OCI-LY7 (cell line): Measurements from ENCODE around the gene MLPH. TPM values are rescaled to one million over a fixed set of nuclear protein-coding genes. Genes with fewer than 3 reads are reported as not detected.

Experiments used
- BruUV-seq: library from RNA; stranded (reverse); fragments of 400-500 nt; replicated peaks from 2 replicates; lab custom pipeline; 2021; lab: Mats Ljungman, UMichigan
- CTCF ChIA-PET: fragments of 300-600 bp; sonication (Branson Sonifier 250); formaldehyde crosslinking; loops from one replicate; lab custom pipeline; 2022; ENCODE audit warnings: antibody characterized with exemption; ENCODE audit not compliant: unreplicated experiment; lab: Charles Lee
- POLR2A ChIA-PET: fragments of 300-600 bp; sonication (Branson Sonifier 250); formaldehyde crosslinking; loops from one replicate; lab custom pipeline; 2022; ENCODE audit warnings: antibody characterized with exemption; lab: Charles Lee
- DNase-seq: peaks from one replicate; pipeline ENCODE4 v3.0.0-alpha.2; 2015; ENCODE audit warnings: low spot score
- H2AFZ ChIP-seq: fragments of 200-600 bp; sonication (generic), shearing (Covaris generic); 2 replicates; pipeline ENCODE4 v1.6.1; 2014; ENCODE audit warnings: mild to moderate bottlenecking, antibody characterized with exemption, low read length, moderate library complexity
- H3K27ac ChIP-seq: fragments of 200-600 bp; sonication (generic); 2 replicates; pipeline ENCODE4 v1.5.1; 2014; ENCODE audit warnings: mixed run types, low read depth, mild to moderate bottlenecking, moderate library complexity, low read length, inconsistent platforms; ENCODE audit not compliant: poor library complexity, severe bottlenecking
- H3K36me3 ChIP-seq: fragments of 200-600 bp; sonication (generic); 2 replicates; pipeline ENCODE4 v1.6.1; 2014; ENCODE audit warnings: mild to moderate bottlenecking, antibody characterized with exemption, low read length, moderate library complexity, mixed read lengths; ENCODE audit not compliant: insufficient read depth
- H3K4me1 ChIP-seq: fragments of 200-600 bp; sonication (generic); 2 replicates; pipeline ENCODE4 v1.5.1; 2014; ENCODE audit warnings: mild to moderate bottlenecking, low read length; ENCODE audit not compliant: insufficient read depth, poor library complexity, severe bottlenecking
- H3K4me2 ChIP-seq: fragments of 200-600 bp; sonication (generic); 2 replicates; pipeline ENCODE4 v1.6.1; 2014; ENCODE audit warnings: mild to moderate bottlenecking, low read length
- H3K4me3 ChIP-seq: fragments of 200-600 bp; sonication (generic); 2 replicates; pipeline ENCODE4 v1.5.1; 2014; ENCODE audit warnings: mild to moderate bottlenecking, low read depth, low read length; ENCODE audit not compliant: poor library complexity, severe bottlenecking
- H3K79me2 ChIP-seq: fragments of 200-600 bp; sonication (generic); 2 replicates; pipeline ENCODE4 v1.6.1; 2016; ENCODE audit warnings: low read depth, mild to moderate bottlenecking, low read length, moderate library complexity, mixed read lengths; ENCODE audit not compliant: insufficient read depth
- H3K9me2 ChIP-seq: fragments of 200-600 bp; sonication (generic); 2 replicates; pipeline ENCODE4 v1.6.1; 2016; ENCODE audit warnings: mild to moderate bottlenecking, low read length, mixed read lengths; ENCODE audit not compliant: insufficient read depth
- H3K9me3 ChIP-seq: fragments of 200-600 bp; sonication (generic); 2 replicates; pipeline ENCODE4 v1.6.1; 2014; ENCODE audit warnings: mild to moderate bottlenecking, mixed run types, low read length, mixed read lengths
- H4K20me1 ChIP-seq: fragments of 200-600 bp; sonication (generic); 2 replicates; pipeline ENCODE4 v1.6.1; 2014; ENCODE audit warnings: mild to moderate bottlenecking, antibody characterized with exemption, low read length, moderate library complexity, mixed read lengths; ENCODE audit not compliant: insufficient read depth
- EZH2phosphoT487 ChIP-seq: fragments of 200-600 bp; sonication (generic); IDR thresholded peaks from 2 replicates; pipeline ENCODE4 v1.6.1; 2018; ENCODE audit warnings: low read depth, borderline replicate concordance, mild to moderate bottlenecking, mixed run types, antibody characterized with exemption, low read length, moderate library complexity, mixed read lengths
- intact Hi-C: fragments of 100-400 bp; cut with micrococcal nuclease; formaldehyde crosslinking; loops from one replicate; pipeline ENCODE4 v1.10.0; 2022; ENCODE audit not compliant: unreplicated experiment
- total RNA-seq, 2 experiments: library from RNA; depleted of rRNA in 1 of 2; stranded (reverse); fragments of >200 nt in 1 of 2; shearing (Covaris generic) in 1 of 2; gene quantifications; 2 replicates each; pipeline ENCODE4 v1.2.3, GENCODE V29; 2014 to 2022
- TF ChIP-seq, protein P1 (sequence below): fragments of 200-600 bp; sonication (generic); conservative IDR thresholded peaks from 2 replicates; pipeline ENCODE4 v1.5.1; 2014; ENCODE audit warnings: mild to moderate bottlenecking, antibody characterized with exemption, low read length, moderate library complexity, mixed read lengths

The MLPH gene
- total RNA-seq, 2 experiments from 2014 or later, result not detected

DNA sequence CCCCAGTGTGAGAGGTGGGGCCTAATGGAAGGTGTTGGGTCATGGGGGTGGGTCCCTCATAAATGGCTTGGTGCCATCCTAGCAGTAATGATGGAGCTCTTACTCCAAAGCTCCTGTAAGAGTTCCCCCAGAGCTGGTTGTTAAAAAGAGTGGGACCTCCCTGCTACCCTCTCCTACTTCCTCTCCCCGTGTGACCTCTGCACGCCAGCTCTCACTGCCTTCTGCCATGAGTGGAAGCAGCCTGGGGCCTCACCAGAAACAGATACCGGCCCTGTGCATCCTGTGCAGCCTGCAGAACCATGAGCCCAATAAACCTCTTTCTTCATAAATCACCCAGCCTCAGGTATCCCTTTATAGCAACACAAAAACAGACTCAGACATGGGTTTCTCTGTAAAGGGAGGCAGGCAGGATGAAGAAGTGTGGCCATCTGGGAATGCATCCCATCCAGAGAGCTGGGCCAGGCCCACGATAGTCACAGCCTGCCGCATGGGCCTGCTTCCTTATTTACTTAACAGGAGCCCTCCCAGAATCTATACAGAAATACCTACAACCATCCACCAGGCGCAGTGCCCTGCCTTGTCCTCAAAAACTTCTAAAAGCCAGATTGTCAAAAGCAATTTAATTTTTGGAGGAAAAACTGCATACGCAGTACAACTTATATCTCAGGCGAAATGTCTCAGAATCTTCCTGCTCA, 86.8 kb downstream of the MLPH start:
- BruUV-seq, result no TSS peak
- Histone ChIP-seq H3K4me3 (no peak overlapping the region), H3K9me3 (no peaks in the 10 kb centered on the region), H3K9me2 (no peaks in the 10 kb centered on the region), H3K79me2 (no peaks in the 10 kb centered on the region), H3K4me2 (no peak overlapping the region), H3K27ac (no peak overlapping the region), H2AFZ (no peak overlapping the region), H4K20me1 (no peaks in the 10 kb centered on the region), H3K4me1 (no peaks in the 10 kb centered on the region), H3K36me3 (no peaks in the 10 kb centered on the region)
- TF ChIP-seq EZH2phosphoT487, result no peak
- TF ChIP-seq, protein P1, sequence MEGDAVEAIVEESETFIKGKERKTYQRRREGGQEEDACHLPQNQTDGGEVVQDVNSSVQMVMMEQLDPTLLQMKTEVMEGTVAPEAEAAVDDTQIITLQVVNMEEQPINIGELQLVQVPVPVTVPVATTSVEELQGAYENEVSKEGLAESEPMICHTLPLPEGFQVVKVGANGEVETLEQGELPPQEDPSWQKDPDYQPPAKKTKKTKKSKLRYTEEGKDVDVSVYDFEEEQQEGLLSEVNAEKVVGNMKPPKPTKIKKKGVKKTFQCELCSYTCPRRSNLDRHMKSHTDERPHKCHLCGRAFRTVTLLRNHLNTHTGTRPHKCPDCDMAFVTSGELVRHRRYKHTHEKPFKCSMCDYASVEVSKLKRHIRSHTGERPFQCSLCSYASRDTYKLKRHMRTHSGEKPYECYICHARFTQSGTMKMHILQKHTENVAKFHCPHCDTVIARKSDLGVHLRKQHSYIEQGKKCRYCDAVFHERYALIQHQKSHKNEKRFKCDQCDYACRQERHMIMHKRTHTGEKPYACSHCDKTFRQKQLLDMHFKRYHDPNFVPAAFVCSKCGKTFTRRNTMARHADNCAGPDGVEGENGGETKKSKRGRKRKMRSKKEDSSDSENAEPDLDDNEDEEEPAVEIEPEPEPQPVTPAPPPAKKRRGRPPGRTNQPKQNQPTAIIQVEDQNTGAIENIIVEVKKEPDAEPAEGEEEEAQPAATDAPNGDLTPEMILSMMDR, result no peak
- CTCF ChIA-PET, result no interaction called here
- no peak for DNase-seq
- POLR2A ChIA-PET, result interaction anchor here (0.7 kb wide), 1 partner anchor 1867 kb away, joined by 4 read pairs; no protein-coding TSS in a partner anchor
- intact Hi-C loops, result loop anchor here (10.0 kb wide), 1 partner anchor 449 kb away; no protein-coding TSS in a partner anchor

DNA sequence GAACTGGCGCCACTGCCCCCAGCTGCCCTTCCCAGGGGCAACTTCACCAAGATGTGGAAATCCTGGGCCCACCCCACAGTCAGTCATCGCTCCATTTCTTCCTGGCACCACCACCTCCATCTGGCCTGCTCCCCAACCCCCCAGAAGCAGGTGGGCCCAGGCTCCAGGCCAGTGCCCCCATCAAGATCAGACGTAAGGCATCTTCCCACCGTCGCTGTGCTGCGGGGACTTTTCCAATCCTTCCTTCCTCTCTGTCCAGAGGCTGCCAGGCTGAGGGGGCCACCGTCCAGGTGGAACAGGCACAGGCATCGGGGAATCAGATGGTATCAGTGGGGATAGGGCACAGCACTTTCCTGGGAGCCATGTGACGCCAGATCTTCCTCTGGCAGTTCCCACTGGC, 87.4 kb downstream of the MLPH start:
- no peak for TF ChIP-seq EZH2phosphoT487
- TF ChIP-seq, protein P1, result no peak
- no peak for DNase-seq
- Histone ChIP-seq H2AFZ (no peak overlapping the region), H3K4me3 (no peak overlapping the region), H3K79me2 (no peaks in the 10 kb centered on the region), H3K9me3 (no peaks in the 10 kb centered on the region), H4K20me1 (no peaks in the 10 kb centered on the region), H3K27ac (no peak overlapping the region), H3K4me2 (no peak overlapping the region), H3K9me2 (no peaks in the 10 kb centered on the region), H3K4me1 (no peaks in the 10 kb centered on the region), H3K36me3 (no peaks in the 10 kb centered on the region)
- intact Hi-C loops, result loop anchor here (10.0 kb wide), 1 partner anchor 450 kb away; no protein-coding TSS in a partner anchor
- ChIA-PET CTCF (no interaction called here), POLR2A (no interaction called here)
- BruUV-seq, result no TSS peak
